Sigmoid colon (tissue), 4 donors: Measurements from ENCODE around the gene MAF.

Experiments
- EP300 ChIP-seq, 4 donors: sonication (generic); formaldehyde crosslinking; IDR thresholded peaks; one replicate each; pipeline ENCODE4 v1.6.1; 2017; ENCODE audit warnings: antibody characterized with exemption in 4 of 4
- POLR2A ChIP-seq, 2 donors: fragments of 450-650 bp; IDR thresholded peaks; one replicate each; pipeline ENCODE4 v1.6.1; 2016; ENCODE audit warnings: antibody characterized with exemption in 2 of 2, mild to moderate bottlenecking in 2 of 2, moderate library complexity in 2 of 2
- POLR2AphosphoS5 ChIP-seq, 4 donors: sonication (generic); formaldehyde crosslinking; IDR thresholded peaks; one replicate each; pipeline ENCODE4 v1.6.1; 2017; ENCODE audit warnings: antibody characterized with exemption in 4 of 4
- TF ChIP-seq, protein P1 (sequence below), 4 experiments: fragments of 450-650 bp in 3 of 4; fragments of 200-600 bp in 1 of 4; IDR thresholded peaks; one replicate each; pipeline ENCODE4 v1.5.1; 2016 to 2019; ENCODE audit warnings: antibody characterized with exemption in 4 of 4, mild to moderate bottlenecking in 3 of 4, moderate library complexity in 2 of 4

DNA sequence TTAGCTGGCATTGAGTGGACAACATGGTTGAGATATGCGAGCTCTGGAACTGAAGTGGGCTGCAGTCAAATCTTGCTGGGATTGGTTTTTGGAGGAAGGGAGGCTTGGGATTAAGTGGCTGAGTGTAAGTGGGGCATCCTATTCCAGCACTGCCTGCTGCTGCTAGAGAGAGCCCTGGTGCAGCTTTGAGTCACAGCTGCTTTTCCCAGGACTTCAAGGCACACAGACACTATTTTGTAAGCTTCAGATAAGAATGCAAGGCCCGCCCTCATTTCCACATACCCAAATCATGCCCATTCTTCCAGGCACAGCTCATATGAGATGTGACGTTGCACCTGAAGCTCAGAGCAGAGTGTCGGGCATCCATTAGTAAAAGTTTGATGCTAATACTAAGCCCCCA, 10.2 kb upstream of the MAF start:
- TF ChIP-seq, protein P1, sequence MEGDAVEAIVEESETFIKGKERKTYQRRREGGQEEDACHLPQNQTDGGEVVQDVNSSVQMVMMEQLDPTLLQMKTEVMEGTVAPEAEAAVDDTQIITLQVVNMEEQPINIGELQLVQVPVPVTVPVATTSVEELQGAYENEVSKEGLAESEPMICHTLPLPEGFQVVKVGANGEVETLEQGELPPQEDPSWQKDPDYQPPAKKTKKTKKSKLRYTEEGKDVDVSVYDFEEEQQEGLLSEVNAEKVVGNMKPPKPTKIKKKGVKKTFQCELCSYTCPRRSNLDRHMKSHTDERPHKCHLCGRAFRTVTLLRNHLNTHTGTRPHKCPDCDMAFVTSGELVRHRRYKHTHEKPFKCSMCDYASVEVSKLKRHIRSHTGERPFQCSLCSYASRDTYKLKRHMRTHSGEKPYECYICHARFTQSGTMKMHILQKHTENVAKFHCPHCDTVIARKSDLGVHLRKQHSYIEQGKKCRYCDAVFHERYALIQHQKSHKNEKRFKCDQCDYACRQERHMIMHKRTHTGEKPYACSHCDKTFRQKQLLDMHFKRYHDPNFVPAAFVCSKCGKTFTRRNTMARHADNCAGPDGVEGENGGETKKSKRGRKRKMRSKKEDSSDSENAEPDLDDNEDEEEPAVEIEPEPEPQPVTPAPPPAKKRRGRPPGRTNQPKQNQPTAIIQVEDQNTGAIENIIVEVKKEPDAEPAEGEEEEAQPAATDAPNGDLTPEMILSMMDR (IDR thresholded peaks at IDR 0.05), result no peak
- no peak for TF ChIP-seq POLR2A (IDR thresholded peaks at IDR 0.05)
- TF ChIP-seq POLR2AphosphoS5 (IDR thresholded peaks at IDR 0.05), result no peak
- TF ChIP-seq EP300 (IDR thresholded peaks at IDR 0.05), result no peak
